HG03432 (cell line): ENCODE results near the gene G6PC3.
"Not testable (repeated sequence)": the region's sequence is repeated elsewhere in the genome, so short reads cannot be mapped to it uniquely, and the experiment has no call there.

Source experiments
- ATAC-seq: cut with Tn5 transposase; IDR thresholded peaks from one replicate; pipeline ENCODE4 v1.9.1; 2021; ENCODE audit warnings: mild to moderate bottlenecking, moderate library complexity; ENCODE audit not compliant: unreplicated experiment

Gene G6PC3

DNA sequence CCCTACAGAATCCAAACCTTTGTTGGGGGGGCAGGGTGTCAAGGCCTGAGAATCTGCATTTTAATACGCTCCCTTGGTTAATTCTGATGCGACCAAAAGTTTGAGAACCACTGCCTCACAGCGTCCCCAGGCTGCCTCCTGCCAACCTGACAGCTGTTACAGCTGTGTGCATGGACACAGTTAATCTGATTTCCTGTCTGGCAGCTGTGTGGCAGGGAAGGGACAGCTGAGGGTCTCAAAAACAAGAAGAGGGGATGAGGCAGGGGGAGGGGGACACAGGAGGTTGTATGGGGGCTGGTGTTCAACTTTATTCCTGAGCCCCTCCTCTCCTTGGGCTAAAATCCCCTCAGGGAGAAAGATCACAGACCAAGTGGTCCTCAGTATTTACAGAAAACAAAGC, 35.4 kb downstream of the G6PC3 start:
- ATAC-seq: no peak

DNA sequence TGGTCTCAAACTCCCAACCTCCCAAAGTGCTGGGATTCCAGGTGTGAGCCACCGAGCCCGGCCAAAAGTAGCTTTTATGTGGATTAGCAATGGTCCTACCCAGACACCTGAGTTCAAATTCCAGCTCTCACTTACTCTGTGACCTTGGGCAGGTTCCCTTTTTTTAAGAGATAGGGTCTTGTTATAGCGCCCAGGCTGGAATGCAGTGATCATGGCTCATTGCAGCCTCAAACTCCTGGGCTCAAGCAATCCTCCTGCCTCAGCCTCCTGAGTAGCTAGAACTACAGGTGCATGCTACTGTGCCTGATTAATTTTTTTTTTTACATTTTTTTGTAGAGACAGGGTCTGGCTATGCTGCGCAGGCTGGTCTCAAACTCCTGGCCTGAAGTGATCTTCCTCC, 36.3 kb downstream of the G6PC3 start:
- ATAC-seq: no peak

DNA sequence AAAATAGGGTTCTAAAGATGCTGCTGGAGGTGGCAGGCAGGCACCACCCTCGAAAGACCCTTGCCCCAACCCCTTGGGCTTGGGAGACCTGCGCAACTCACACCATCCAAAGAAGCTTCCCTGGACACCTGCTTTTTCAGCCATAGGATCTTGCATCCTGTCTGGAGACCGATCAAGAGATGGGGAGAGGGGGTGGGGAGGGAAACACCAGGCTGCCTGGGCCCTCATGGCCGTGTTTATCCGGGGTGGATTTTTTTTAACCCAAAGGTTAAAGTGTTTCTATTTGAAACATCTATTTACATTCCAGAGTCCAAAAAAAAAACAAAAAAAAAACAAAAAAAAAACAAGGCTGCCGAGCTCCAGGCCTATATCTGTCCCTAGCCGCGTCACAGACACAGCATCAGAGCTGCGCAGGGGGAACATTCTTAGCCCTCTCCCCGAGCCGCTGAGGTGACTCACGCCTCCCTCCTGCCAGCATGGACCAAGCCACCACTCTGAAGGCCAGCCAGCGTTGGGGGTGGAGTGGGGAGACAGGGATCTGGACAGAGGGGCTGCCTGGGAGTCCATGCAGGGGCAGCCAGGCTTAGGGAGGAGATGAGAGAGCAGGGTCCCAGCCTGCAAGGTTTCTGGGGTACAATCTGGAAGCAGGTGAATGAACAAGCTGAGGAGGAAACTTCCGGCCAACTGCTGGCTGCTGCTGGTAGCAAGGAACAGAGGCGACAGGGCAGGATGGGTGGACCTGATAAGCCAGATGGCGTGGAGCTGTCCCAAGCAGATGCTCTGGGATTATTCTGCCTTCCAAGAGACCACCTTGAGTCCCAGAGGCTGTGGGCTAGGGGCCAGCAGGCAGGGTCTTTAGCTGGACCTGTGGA, 38.1 kb downstream of the G6PC3 start:
- ATAC-seq: no peak

GRCh38 chr17:44109312-44109630, 38.7 kb downstream of the G6PC3 start:
- no peak for ATAC-seq

GRCh38 chr17:44110011-44110686, 39.6 kb downstream of the G6PC3 start:
- ATAC-seq: no peak

DNA sequence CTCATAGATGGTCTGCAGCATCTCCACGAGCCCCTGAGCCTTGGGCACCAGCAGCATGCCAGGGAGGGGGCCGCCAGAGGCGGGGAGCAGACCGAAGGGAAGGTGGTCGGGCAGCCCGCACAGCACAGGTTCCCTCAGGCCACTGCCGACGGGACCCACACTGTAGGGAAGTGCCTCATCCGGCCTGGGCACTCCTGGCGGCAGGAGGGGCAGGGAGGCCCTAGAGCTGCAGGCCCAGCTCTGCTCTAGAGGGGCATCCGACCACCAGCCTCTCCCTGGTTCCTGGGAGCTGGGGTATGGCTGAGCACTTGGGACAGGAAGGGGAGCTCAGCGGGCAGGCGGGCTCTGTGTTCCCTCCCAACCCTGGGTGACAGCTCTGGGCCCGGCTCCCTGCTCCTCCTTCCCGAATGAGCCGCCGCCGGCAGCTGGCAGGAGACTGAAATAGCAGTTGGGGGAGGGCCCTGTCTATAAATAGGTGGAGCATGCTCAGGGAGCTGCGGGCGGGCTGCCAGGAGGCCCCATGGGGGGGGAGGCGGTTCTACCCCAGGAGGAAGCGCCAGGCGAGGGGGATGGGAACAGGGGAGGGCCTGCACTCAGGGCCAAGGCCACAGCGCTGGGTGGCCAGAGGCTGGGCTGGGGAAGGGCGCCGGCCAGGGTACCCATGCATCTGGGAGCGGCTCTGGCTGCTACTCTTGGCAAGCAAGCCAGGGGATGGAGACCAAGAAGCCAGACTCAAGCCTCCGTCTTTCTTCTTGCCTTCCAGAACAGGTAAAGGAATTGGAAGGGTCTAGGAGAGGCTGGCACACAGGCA, 40.5 kb downstream of the G6PC3 start:
- ATAC-seq: peak; percentile 69

DNA sequence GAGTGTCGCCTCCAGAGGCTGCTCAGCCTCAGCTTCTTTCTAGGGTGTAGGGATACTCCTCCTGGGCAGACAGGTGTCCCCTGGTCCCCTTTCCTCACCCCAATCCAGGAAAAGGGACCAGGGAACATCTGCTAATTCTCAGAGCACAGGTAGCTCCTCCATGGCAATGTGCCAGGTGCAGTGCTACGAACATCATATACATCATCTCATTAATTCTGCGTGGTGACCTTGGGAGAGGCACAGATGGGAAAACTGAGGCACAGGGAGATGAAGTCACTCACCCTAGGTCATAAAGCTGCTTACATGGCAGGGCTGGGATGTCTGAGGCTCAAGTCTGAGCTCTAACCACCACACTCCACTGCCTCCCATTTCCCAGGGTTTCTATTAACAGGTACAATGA, 41.2 kb downstream of the G6PC3 start:
- no peak for ATAC-seq

DNA sequence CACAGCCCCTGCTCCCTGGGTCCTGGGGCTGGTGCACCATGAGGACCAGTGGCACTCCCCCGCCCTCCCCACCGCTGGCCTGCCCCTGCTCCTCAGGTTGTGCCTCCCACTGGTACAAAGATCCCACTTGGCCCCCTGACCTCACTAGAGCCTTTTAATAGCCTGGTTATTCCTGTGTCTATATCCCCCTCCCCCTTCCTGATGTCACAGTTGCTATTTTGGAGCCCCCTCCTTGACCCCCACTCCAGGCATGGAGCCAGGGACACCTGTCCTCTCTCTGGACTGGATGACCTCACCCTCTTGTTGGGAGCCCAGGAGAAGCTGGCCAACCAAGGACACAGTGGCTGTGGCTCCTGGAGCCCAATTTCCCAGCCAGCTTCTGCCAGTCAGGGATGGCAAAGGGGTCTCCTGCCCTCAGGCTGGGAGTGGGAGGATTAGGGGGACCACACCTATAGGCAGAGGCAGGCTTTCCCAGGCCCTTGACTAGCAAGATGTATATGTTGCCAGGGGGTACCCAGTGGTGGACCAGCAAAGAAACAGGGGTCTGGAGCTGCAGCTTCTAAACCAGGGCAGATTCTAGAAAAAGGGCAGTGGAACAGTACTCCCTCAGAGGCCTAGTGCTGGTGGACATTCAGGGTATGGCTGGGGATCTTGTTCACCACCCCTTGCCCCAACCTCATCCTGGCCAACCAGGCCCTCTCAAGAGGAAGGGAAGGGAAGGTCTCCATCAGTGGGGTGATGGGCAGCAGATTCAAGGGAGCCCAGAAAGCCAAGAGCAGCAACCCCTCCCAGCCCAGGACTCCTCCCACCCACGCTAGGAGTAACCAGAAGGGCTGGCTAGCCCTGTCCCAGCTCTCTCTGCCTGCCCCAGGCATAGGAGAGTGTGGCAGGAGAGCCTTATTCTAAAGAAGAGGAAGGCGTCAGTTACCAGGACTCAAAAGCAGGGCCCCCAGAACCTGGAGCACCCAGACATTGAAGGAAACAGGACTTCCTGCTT, 42.0 kb downstream of the G6PC3 start:
- no peak for ATAC-seq

DNA sequence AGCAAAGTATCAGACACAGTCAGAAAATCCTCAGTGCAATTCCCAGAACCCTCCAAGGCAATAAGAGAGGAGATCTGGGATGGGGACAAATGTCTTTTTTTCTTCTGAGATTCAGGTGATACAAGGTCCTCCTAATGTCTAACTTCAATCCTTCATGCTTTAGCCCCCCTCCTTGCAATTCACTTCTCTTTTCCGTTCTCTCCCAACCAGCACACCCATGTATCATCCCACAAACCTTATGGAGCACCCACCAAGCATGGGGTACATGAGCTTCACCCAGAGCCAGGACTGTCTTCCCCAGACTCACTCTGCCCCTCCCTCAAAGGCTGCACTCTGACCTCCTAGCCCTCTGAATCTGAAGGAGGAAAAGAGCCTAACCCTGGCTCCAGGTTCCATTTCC, 42.8 kb downstream of the G6PC3 start:
- ATAC-seq: no peak

DNA sequence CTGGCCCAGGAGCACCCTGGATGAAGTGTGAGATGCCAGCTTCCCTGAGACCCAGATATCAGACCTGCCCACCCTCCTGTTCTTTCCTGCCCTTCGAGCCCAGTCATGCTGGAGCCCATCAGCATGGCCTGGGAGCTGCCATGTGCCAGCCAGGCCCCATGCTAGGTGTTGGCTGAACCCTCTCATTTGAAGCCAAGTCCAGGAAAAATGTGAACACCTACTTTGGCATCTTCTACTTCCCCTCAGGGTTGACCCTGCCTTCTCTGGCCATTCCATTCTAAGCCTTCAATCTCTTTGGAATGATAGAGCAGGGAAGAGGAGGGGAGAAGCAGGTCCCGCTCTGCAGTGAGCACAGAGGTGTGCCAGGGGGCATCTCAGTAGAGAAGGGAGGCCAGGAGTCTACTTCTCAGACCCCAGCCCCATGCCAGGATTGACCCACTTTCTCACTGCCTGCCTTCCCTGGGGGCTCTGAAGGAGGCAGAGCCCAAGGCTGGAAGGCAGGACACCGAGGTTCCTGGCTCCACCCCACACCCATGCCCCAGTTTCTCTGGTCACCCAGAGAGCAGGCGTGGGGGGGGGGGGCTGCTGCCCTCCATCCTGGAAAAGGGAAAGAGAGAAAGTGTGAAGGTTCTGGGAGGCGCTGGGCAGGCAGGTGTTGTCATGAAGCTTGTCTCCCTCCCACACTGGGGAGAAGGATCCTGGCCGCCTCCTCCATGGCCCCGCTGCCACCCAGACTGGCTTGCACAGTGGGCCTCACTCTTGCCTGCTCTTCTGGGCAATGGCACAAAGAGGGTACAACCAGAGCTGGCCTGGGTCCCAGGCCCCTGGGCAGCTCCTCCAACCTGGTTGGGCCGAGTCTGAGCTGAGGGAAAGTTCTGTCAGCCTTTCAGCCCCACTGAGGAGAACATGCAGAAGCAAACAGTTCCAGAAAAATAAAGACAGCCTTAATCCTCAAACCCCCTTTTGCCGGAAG, 43.6 kb downstream of the G6PC3 start:
- ATAC-seq: no peak

- ATAC-seq: no peak
These were observed 45.3 kb downstream of the G6PC3 start for GRCh38 chr17:44115585-44116415.

- no peak for ATAC-seq
These were observed 46.8 kb downstream of the G6PC3 start for GRCh38 chr17:44117351-44117750.

DNA sequence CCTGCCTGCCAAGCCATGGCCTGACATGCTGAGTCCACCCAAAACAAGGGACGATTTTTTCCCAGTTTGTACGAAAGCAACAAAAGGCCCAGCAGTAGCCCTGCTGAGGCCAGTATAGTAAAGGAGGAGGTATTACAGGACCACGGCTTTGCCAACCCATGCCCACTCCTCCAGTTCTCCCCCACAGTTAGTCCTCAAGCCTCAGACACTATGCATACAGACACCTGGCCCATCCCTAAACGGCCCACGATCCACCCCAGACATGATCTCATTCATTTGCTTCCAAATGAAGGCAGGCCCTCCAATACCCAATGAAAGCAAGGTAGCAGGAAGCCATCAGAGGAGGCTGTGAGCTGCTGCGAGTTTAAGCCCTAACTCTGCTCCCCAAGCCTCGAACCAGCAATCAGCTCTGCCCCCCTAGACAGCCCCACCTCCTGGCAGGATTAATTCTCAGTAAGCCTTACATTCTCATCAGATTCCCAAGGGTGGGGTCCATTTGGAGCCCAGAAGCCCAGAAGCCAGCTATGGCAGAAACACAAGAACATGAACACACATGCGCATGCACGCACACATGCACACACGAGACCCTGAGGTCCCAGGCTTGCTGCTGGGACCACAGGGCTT, 48.0 kb downstream of the G6PC3 start:
- no peak for ATAC-seq

- no peak for ATAC-seq
These were observed 48.5 kb downstream of the G6PC3 start for GRCh38 chr17:44119062-44119461.

DNA sequence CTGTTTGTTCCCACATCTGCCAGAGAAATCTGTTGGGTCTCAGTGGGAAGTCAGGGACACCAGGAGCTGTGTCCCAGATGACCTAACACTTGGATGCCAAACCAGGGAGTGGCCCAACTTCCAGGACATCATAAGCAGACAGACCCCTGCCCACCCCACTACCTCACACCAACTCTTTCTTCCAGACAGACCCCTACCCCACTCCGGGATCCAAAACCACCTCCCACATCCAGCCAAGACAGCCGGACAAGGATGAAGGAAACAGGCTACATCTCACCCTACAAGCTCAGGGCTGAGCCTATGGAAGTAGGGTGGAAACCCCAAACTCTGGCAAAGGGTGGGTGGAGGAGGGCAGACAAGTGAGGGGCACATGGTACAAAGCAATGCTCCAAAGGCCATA, 49.3 kb downstream of the G6PC3 start:
- ATAC-seq: no peak

GRCh38 chr17:44120281-44120680, 49.7 kb downstream of the G6PC3 start:
- ATAC-seq: not testable (repeated sequence)

GRCh38 chr17:44120851-44121605, 50.5 kb downstream of the G6PC3 start:
- no peak for ATAC-seq
